ENCODE data around the gene MDFIC. TPM values are rescaled to one million over a fixed set of nuclear protein-coding genes. Genes with fewer than 3 reads are reported as not detected.

The MDFIC gene
- total RNA-seq, 1 experiment from 2014 or later: 72.3 TPM

GRCh38 chr7:115040495-115040894 lies 118.6 kb downstream of the MDFIC start:
- DNase-seq: no peak
- Histone ChIP-seq H3K4me3 (no peak overlapping the region), H3K36me3 (no peaks in the 10 kb centered on the region), H3K27ac (no peak overlapping the region), H3K27me3 (no peaks in the 10 kb centered on the region), H3K4me1 (peaks cover 31% of the 10 kb centered on the region), H3K9me3 (replicated peaks) (no peaks in the 10 kb centered on the region)

GRCh38 chr7:115042596-115042995 lies 120.7 kb downstream of the MDFIC start:
- peaks cover 32% of the 10 kb centered on the region for H3K4me1 ChIP-seq
- H3K9me3 ChIP-seq (replicated peaks): no peaks in the 10 kb centered on the region
- DNase-seq: no peak
- no peak overlapping the region for H3K27ac ChIP-seq
- no peaks in the 10 kb centered on the region for H3K27me3 ChIP-seq
- H3K4me3 ChIP-seq: no peak overlapping the region
- H3K36me3 ChIP-seq: no peaks in the 10 kb centered on the region

- H3K27me3 ChIP-seq: no peaks in the 10 kb centered on the region
- no peak for DNase-seq
- no peak overlapping the region for H3K27ac ChIP-seq
- peaks cover 24% of the 10 kb centered on the region for H3K4me1 ChIP-seq
- peaks cover 3% of the 10 kb centered on the region; the same call in 1 of the 2 replicates for H3K9me3 ChIP-seq (replicated peaks)
- no peaks in the 10 kb centered on the region for H3K36me3 ChIP-seq
- H3K4me3 ChIP-seq: no peak overlapping the region
Observed at GRCh38 chr7:115043605-115044004, 121.7 kb downstream of the MDFIC start.

- Histone ChIP-seq H3K27me3 (no peaks in the 10 kb centered on the region), H3K36me3 (no peaks in the 10 kb centered on the region), H3K4me1 (peaks cover 21% of the 10 kb centered on the region), H3K9me3 (replicated peaks) (peaks cover 3% of the 10 kb centered on the region), H3K27ac (no peak overlapping the region), H3K4me3 (no peak overlapping the region)
- DNase-seq: no peak
Observed at GRCh38 chr7:115044224-115044623, 122.3 kb downstream of the MDFIC start.

GRCh38 chr7:115047958-115048720 lies 126.2 kb downstream of the MDFIC start:
- H3K27ac ChIP-seq: no peak overlapping the region
- H3K27me3 ChIP-seq: no peaks in the 10 kb centered on the region
- no peak for DNase-seq
- no peaks in the 10 kb centered on the region for H3K36me3 ChIP-seq
- no peak overlapping the region for H3K4me3 ChIP-seq
- peaks cover 8% of the 10 kb centered on the region for H3K9me3 ChIP-seq (replicated peaks)
- peaks cover 21% of the 10 kb centered on the region for H3K4me1 ChIP-seq

- no peak overlapping the region for H3K4me3 ChIP-seq
- no peak for DNase-seq
- H3K4me1 ChIP-seq: no peaks in the 10 kb centered on the region
- peaks cover 8% of the 10 kb centered on the region for H3K9me3 ChIP-seq (replicated peaks)
- no peaks in the 10 kb centered on the region for H3K36me3 ChIP-seq
- no peaks in the 10 kb centered on the region for H3K27me3 ChIP-seq
- H3K27ac ChIP-seq: no peak overlapping the region
Observed at GRCh38 chr7:115052706-115053105, 130.8 kb downstream of the MDFIC start.

- Histone ChIP-seq H3K9me3 (replicated peaks) (peaks cover 5% of the 10 kb centered on the region; the same call in 1 of the 2 replicates), H3K36me3 (no peaks in the 10 kb centered on the region), H3K4me1 (no peaks in the 10 kb centered on the region), H3K27me3 (no peaks in the 10 kb centered on the region), H3K27ac (no peak overlapping the region), H3K4me3 (no peak overlapping the region)
- DNase-seq: no peak
Observed at GRCh38 chr7:115054478-115055065, 132.7 kb downstream of the MDFIC start.

GRCh38 chr7:115056019-115056418 lies 134.1 kb downstream of the MDFIC start:
- no peak overlapping the region for H3K4me3 ChIP-seq
- H3K27me3 ChIP-seq: no peaks in the 10 kb centered on the region
- H3K27ac ChIP-seq: no peak overlapping the region
- no peaks in the 10 kb centered on the region for H3K36me3 ChIP-seq
- peaks cover 5% of the 10 kb centered on the region; the same call in 1 of the 2 replicates for H3K9me3 ChIP-seq (replicated peaks)
- no peak for DNase-seq
- no peaks in the 10 kb centered on the region for H3K4me1 ChIP-seq

- no peak for DNase-seq
- H3K27ac ChIP-seq: no peak overlapping the region
- no peaks in the 10 kb centered on the region for H3K4me1 ChIP-seq
- no peaks in the 10 kb centered on the region for H3K9me3 ChIP-seq (replicated peaks)
- H3K27me3 ChIP-seq: no peaks in the 10 kb centered on the region
- no peak overlapping the region for H3K4me3 ChIP-seq
- no peaks in the 10 kb centered on the region for H3K36me3 ChIP-seq
Observed at GRCh38 chr7:115058726-115059125, 136.8 kb downstream of the MDFIC start.

- H3K27me3 ChIP-seq: no peaks in the 10 kb centered on the region
- no peaks in the 10 kb centered on the region for H3K4me1 ChIP-seq
- H3K9me3 ChIP-seq (replicated peaks): no peaks in the 10 kb centered on the region
- H3K27ac ChIP-seq: no peak overlapping the region
- no peaks in the 10 kb centered on the region for H3K36me3 ChIP-seq
- H3K4me3 ChIP-seq: no peak overlapping the region
- DNase-seq: no peak
Observed at GRCh38 chr7:115059321-115059720, 137.4 kb downstream of the MDFIC start.

- Histone ChIP-seq H3K36me3 (no peaks in the 10 kb centered on the region), H3K27me3 (no peaks in the 10 kb centered on the region), H3K9me3 (replicated peaks) (no peaks in the 10 kb centered on the region), H3K4me3 (no peak overlapping the region), H3K27ac (no peak overlapping the region), H3K4me1 (peaks cover 6% of the 10 kb centered on the region)
- no peak for DNase-seq
Observed at GRCh38 chr7:115060095-115060870, 138.4 kb downstream of the MDFIC start.

- Histone ChIP-seq H3K27me3 (no peaks in the 10 kb centered on the region), H3K36me3 (no peaks in the 10 kb centered on the region), H3K4me3 (no peak overlapping the region), H3K27ac (peak overlapping the region; percentile 61), H3K9me3 (replicated peaks) (no peaks in the 10 kb centered on the region), H3K4me1 (peaks cover 23% of the 10 kb centered on the region)
- peak; percentile 62 to 73 for DNase-seq
Observed at GRCh38 chr7:115066050-115066449, 144.2 kb downstream of the MDFIC start.

GRCh38 chr7:115066634-115067033 lies 144.7 kb downstream of the MDFIC start:
- H3K27ac ChIP-seq: peak overlapping the region; percentile 61; the same call in 1 of the 2 replicates
- no peak overlapping the region for H3K4me3 ChIP-seq
- no peaks in the 10 kb centered on the region for H3K27me3 ChIP-seq
- H3K36me3 ChIP-seq: no peaks in the 10 kb centered on the region
- H3K9me3 ChIP-seq (replicated peaks): peaks cover 3% of the 10 kb centered on the region
- H3K4me1 ChIP-seq: peaks cover 23% of the 10 kb centered on the region
- no peak for DNase-seq

GRCh38 chr7:115068220-115068619 lies 146.3 kb downstream of the MDFIC start:
- H3K4me1 ChIP-seq: peaks cover 23% of the 10 kb centered on the region
- no peak overlapping the region for H3K4me3 ChIP-seq
- H3K27me3 ChIP-seq: no peaks in the 10 kb centered on the region
- no peak overlapping the region for H3K27ac ChIP-seq
- no peaks in the 10 kb centered on the region for H3K36me3 ChIP-seq
- no peak for DNase-seq
- peaks cover 6% of the 10 kb centered on the region for H3K9me3 ChIP-seq (replicated peaks)
